Neutrophil (primary cell): Measurements from ENCODE around the gene FGF16.

Experiments used
- H3K27ac ChIP-seq: fragments of 200-600 bp; sonication (generic); 2 replicates; pipeline ENCODE4 v1.5.1; 2016; ENCODE audit warnings: mild to moderate bottlenecking, moderate library complexity
- H3K27me3 ChIP-seq: fragments of 200-600 bp; sonication (generic); 2 replicates; pipeline ENCODE4 v1.6.0; 2016; ENCODE audit warnings: mild to moderate bottlenecking
- H3K36me3 ChIP-seq: fragments of 200-600 bp; sonication (generic); 2 replicates; pipeline ENCODE4 v1.5.1; 2017
- H3K4me1 ChIP-seq, 2 experiments: fragments of 200-600 bp in 1 of 2; sonication (generic) in 1 of 2; 1 replicate in 1 of 2; 2 replicates in 1 of 2; pipeline versions ENCODE4 v1.5.1 to v1.6.1; 2013 to 2016; ENCODE audit warnings: low read depth in 1 of 2, low read length in 1 of 2, mild to moderate bottlenecking in 1 of 2, moderate library complexity in 1 of 2; ENCODE audit not compliant: control insufficient read depth in 1 of 2, insufficient read depth in 1 of 2
- H3K4me3 ChIP-seq, 2 experiments: fragments of 200-600 bp in 1 of 2; sonication (generic) in 1 of 2; 1 replicate in 1 of 2; 2 replicates in 1 of 2; pipeline ENCODE4 v1.5.1; 2013 to 2016; ENCODE audit warnings: low read depth in 1 of 2, low read length in 1 of 2, mild to moderate bottlenecking in 1 of 2, moderate library complexity in 1 of 2
- H3K9me3 ChIP-seq: fragments of 200-600 bp; sonication (generic); 2 replicates; pipeline ENCODE4 v1.5.1; 2016
- TF ChIP-seq, protein P1 (sequence below): fragments of 200-600 bp; sonication (generic); IDR thresholded peaks from 2 replicates; pipeline ENCODE4 v1.5.1; 2016; ENCODE audit warnings: antibody characterized with exemption

The FGF16 gene

DNA sequence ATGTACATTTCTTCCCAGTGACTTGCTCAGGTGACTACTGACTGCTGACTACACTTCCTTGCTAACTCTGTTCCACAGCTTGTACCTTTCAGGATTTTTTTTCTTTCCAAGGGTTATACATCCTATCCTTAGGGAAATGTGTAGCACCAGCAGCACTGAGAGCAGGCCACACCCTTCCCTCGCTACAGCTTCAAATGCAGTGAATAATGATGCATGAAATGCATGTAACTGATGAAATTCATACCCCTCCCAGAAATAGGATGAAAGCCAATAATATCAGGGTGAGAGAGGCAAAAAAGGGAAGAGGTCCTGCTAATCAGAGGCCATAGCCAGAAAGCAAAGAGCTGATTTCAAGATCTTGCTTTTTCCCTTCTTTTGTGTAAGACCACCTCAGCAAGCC is 6.2 kb upstream of the FGF16 start:
- H3K27me3 ChIP-seq, result peaks cover 11% of the 10 kb centered on the region
- H3K4me1 ChIP-seq, result peaks cover 4% of the 10 kb centered on the region in 2 experiments
- H3K36me3 ChIP-seq, result no peaks in the 10 kb centered on the region
- TF ChIP-seq, protein P1, sequence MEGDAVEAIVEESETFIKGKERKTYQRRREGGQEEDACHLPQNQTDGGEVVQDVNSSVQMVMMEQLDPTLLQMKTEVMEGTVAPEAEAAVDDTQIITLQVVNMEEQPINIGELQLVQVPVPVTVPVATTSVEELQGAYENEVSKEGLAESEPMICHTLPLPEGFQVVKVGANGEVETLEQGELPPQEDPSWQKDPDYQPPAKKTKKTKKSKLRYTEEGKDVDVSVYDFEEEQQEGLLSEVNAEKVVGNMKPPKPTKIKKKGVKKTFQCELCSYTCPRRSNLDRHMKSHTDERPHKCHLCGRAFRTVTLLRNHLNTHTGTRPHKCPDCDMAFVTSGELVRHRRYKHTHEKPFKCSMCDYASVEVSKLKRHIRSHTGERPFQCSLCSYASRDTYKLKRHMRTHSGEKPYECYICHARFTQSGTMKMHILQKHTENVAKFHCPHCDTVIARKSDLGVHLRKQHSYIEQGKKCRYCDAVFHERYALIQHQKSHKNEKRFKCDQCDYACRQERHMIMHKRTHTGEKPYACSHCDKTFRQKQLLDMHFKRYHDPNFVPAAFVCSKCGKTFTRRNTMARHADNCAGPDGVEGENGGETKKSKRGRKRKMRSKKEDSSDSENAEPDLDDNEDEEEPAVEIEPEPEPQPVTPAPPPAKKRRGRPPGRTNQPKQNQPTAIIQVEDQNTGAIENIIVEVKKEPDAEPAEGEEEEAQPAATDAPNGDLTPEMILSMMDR, result no peak
- H3K4me3 ChIP-seq, result no peak overlapping the region
- H3K9me3 ChIP-seq, result no peaks in the 10 kb centered on the region
- no peak overlapping the region for H3K27ac ChIP-seq

DNA sequence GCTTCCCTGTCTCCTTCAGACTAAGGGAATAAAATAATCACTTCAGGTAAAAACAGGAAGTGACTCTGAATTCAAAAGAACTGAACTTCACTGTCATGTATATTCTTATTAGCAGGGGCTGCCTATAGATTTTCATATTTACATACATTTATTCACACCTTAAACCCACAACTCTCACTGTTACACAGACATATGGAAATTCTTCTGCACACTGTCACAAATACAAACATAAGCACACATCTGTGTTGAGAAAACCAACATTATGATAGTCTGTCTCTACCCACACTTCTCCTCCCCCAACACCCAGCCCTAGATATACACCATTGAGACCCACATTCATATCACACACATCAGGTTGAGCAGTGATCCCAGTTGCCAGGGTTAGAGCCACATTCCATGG is 5.7 kb upstream of the FGF16 start:
- Histone ChIP-seq H3K4me1 (peaks cover 8% of the 10 kb centered on the region in 2 experiments), H3K9me3 (no peaks in the 10 kb centered on the region), H3K27me3 (peaks cover 15% of the 10 kb centered on the region), H3K27ac (no peak overlapping the region), H3K36me3 (no peaks in the 10 kb centered on the region), H3K4me3 (no peak overlapping the region)
- TF ChIP-seq, protein P1, result no peak

DNA sequence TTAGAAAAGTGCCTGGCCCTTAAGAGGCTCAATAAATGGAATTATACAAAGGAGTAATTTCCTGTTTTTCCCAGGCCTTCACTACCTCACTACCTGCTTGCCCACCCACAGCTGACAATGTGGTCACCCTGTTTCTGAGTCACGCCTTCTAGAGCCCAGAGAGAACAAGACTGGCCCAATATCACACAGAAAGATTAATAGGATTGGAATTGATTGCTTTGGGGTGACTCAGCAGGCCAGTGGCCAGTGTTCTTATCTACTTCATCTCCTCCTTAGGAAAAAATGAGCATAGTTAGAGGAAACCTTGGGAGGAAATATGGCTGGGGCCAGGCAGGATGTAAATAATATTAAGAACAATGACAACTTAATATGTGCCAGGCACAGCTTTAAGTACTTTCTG is 4.5 kb upstream of the FGF16 start:
- Histone ChIP-seq H3K9me3 (no peaks in the 10 kb centered on the region), H3K27ac (no peak overlapping the region), H3K4me1 (peaks cover 15 to 18% of the 10 kb centered on the region in 2 experiments), H3K27me3 (peaks cover 28% of the 10 kb centered on the region), H3K4me3 (no peak overlapping the region), H3K36me3 (no peaks in the 10 kb centered on the region)
- TF ChIP-seq, protein P1, result no peak

DNA sequence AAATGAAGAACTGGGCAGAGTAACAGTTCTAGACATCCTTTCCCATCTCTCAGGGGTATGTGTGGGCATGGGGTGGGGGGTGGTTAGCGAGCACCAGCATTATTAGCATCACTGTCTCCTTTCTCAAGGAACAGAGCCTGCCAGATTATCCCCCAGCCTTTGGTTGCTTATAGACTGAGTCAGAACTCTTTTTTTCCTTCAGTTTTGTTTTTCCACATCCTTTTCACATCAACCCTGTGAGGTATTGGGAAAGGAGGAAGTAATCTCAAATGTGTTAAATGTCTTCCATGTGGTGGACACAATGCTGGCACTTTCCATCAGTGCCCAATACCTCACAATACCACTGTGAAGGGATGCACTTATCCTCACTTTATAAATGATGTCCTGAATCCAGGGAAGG is 3.1 kb upstream of the FGF16 start:
- Histone ChIP-seq H3K4me3 (no peak overlapping the region), H3K36me3 (no peaks in the 10 kb centered on the region), H3K9me3 (no peaks in the 10 kb centered on the region), H3K27me3 (peaks cover 41% of the 10 kb centered on the region), H3K27ac (no peak overlapping the region), H3K4me1 (peaks cover 21 to 24% of the 10 kb centered on the region in 2 experiments)
- TF ChIP-seq, protein P1, result no peak

DNA sequence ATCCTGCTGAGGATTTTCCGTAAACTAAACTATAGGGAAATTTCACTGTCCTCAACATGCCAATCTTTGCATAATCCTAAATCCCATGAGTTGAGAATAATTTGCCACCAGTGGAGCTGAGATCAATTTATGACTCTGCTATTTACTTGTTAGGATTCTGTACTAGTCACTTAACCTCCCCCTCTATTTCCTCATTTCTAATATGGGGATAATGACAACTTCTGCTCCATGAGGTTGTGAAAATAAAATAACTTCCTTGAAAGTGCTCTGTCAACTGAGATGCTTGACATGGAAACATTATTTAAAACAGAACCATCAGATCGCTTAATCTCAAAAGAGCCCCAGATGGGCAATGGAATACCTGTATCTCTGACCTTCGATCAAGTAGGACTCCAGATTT is 2.6 kb upstream of the FGF16 start:
- TF ChIP-seq, protein P1, result no peak
- H3K36me3 ChIP-seq, result no peaks in the 10 kb centered on the region
- no peaks in the 10 kb centered on the region for H3K9me3 ChIP-seq
- no peak overlapping the region for H3K27ac ChIP-seq
- peaks cover 21 to 24% of the 10 kb centered on the region in 2 experiments for H3K4me1 ChIP-seq
- H3K4me3 ChIP-seq, result no peak overlapping the region
- peaks cover 43% of the 10 kb centered on the region for H3K27me3 ChIP-seq
